Stimulated activated CD8-positive, alpha-beta memory T cell treated with anti-CD3 and anti-CD28 coated beads, Interleukin-7, amount 100 ng/mL, for 48 hours (primary cell): ENCODE data around the gene ROR2.
A peak's percentile ranks its signal among the peaks of the same experiment; 100 is the strongest.
"Not testable (repeated sequence)": the region's sequence is repeated elsewhere in the genome, so short reads cannot be mapped to it uniquely, and the experiment has no call there.

ENCODE experiments used
- DNase-seq, 2 donors: peaks; one replicate each; pipeline ENCODE4 v3.0.0-alpha.2; 2020; ENCODE audit warnings: low read depth in 1 of 2; ENCODE audit errors: extremely low read depth in 1 of 2

Gene ROR2

GRCh38 chr9:91549177-91549576 is 400.9 kb downstream of the ROR2 start:
- DNase-seq: no peak

GRCh38 chr9:91547081-91547480 is 402.9 kb downstream of the ROR2 start:
- DNase-seq: no peak

GRCh38 chr9:91546574-91546973 is 403.5 kb downstream of the ROR2 start:
- DNase-seq: no peak

- DNase-seq: no peak
These were observed 408.3 kb downstream of the ROR2 start for GRCh38 chr9:91541734-91542133.

GRCh38 chr9:91540506-91540905 is 409.5 kb downstream of the ROR2 start:
- DNase-seq: not testable (repeated sequence)

GRCh38 chr9:91536211-91536691 is 413.8 kb downstream of the ROR2 start:
- DNase-seq: no peak

- DNase-seq: no peak
These were observed 415.7 kb downstream of the ROR2 start for GRCh38 chr9:91534374-91534773.

- no peak for DNase-seq
These were observed 416.6 kb downstream of the ROR2 start for GRCh38 chr9:91533382-91533781.

- DNase-seq: no peak
These were observed 417.7 kb downstream of the ROR2 start for GRCh38 chr9:91532325-91532724.

- no peak for DNase-seq
These were observed 419.2 kb downstream of the ROR2 start for GRCh38 chr9:91530829-91531228.

GRCh38 chr9:91522481-91522880 is 427.5 kb downstream of the ROR2 start:
- DNase-seq: no peak

- DNase-seq: no peak
These were observed 430.3 kb downstream of the ROR2 start for GRCh38 chr9:91519520-91520277.

GRCh38 chr9:91518462-91518861 is 431.6 kb downstream of the ROR2 start:
- no peak for DNase-seq

GRCh38 chr9:91517801-91518200 is 432.2 kb downstream of the ROR2 start:
- no peak for DNase-seq

GRCh38 chr9:91517332-91517731 is 432.7 kb downstream of the ROR2 start:
- not testable (repeated sequence) for DNase-seq

GRCh38 chr9:91516777-91517176 is 433.3 kb downstream of the ROR2 start:
- DNase-seq: no peak

- DNase-seq: no peak
These were observed 433.9 kb downstream of the ROR2 start for GRCh38 chr9:91516081-91516480.

- DNase-seq: peak in 1 of 2 donors; percentile 12
These were observed 434.8 kb downstream of the ROR2 start for GRCh38 chr9:91515074-91515687.
